Esophagus squamous epithelium (tissue), 4 donors: ENCODE results near the gene CXCR4.

Experiments
- POLR2A ChIP-seq, 4 donors: fragments of 450-650 bp; IDR thresholded peaks; one replicate each; pipeline ENCODE4 v1.6.1; 2017; ENCODE audit warnings: antibody characterized with exemption in 4 of 4, mild to moderate bottlenecking in 4 of 4, moderate library complexity in 3 of 4
- TF ChIP-seq, protein P1 (sequence below), 6 experiments: fragments of 450-650 bp in 4 of 6; fragments of 200-600 bp in 2 of 6; sonication (generic) in 2 of 6; IDR thresholded peaks; one replicate each; pipeline ENCODE4 v1.5.1; 2016 to 2019; ENCODE audit warnings: antibody characterized with exemption in 6 of 6, mild to moderate bottlenecking in 4 of 6, moderate library complexity in 4 of 6

DNA sequence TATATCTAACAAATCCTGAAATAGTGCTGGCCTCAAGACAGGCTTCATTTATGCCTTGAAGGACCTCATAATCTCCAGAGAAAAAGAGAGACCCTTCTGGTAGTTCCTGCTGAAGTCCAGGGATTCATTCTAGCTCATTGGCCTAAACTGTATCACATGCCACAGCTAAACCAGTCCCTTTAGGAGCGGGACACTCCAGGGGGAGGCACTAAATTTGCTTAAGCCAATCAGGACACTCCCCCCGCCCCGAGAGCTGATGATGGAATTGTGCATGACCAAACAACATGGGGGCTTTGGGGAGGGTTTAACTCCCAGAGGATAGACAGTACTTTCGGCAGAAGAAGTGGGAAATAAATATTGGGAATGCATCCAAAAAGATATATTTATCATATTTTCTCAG is 36.4 kb upstream of the CXCR4 start:
- TF ChIP-seq, protein P1, sequence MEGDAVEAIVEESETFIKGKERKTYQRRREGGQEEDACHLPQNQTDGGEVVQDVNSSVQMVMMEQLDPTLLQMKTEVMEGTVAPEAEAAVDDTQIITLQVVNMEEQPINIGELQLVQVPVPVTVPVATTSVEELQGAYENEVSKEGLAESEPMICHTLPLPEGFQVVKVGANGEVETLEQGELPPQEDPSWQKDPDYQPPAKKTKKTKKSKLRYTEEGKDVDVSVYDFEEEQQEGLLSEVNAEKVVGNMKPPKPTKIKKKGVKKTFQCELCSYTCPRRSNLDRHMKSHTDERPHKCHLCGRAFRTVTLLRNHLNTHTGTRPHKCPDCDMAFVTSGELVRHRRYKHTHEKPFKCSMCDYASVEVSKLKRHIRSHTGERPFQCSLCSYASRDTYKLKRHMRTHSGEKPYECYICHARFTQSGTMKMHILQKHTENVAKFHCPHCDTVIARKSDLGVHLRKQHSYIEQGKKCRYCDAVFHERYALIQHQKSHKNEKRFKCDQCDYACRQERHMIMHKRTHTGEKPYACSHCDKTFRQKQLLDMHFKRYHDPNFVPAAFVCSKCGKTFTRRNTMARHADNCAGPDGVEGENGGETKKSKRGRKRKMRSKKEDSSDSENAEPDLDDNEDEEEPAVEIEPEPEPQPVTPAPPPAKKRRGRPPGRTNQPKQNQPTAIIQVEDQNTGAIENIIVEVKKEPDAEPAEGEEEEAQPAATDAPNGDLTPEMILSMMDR (IDR thresholded peaks at IDR 0.05): no peak
- TF ChIP-seq POLR2A (IDR thresholded peaks at IDR 0.05): no peak
